ENCODE data around the gene HELT.
"Not testable (repeated sequence)": the region's sequence is repeated elsewhere in the genome, so short reads cannot be mapped to it uniquely, and the experiment has no call there.

DNA sequence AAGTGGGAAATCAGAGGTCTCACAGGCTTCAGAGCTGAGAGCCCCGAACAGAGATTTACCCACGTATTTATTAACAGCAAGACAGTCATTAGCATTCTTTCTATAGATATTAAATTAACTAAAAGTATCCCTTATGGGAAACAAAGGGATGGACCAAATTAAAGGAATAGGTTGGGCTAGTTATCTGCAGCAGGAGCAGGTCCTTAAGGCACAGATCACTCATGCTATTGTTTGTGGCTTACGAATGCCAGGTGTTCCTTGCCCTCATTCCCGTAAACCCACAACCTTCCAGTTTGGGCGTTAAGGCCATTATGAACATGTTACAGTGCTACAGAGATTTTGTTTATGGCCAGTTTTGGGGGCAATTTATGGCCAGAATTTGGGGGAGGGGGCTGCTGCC, 33.0 kb downstream of the HELT start:
- TF ChIP-seq, protein P1, sequence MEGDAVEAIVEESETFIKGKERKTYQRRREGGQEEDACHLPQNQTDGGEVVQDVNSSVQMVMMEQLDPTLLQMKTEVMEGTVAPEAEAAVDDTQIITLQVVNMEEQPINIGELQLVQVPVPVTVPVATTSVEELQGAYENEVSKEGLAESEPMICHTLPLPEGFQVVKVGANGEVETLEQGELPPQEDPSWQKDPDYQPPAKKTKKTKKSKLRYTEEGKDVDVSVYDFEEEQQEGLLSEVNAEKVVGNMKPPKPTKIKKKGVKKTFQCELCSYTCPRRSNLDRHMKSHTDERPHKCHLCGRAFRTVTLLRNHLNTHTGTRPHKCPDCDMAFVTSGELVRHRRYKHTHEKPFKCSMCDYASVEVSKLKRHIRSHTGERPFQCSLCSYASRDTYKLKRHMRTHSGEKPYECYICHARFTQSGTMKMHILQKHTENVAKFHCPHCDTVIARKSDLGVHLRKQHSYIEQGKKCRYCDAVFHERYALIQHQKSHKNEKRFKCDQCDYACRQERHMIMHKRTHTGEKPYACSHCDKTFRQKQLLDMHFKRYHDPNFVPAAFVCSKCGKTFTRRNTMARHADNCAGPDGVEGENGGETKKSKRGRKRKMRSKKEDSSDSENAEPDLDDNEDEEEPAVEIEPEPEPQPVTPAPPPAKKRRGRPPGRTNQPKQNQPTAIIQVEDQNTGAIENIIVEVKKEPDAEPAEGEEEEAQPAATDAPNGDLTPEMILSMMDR (IDR thresholded peaks at IDR 0.05; ENCODE audit: low read length), result not testable (repeated sequence)
- TF ChIP-seq EZH2 (optimal IDR thresholded peaks at IDR 0.05; ENCODE audit: low read depth, low read length); EZH2phosphoT487 (IDR thresholded peaks at IDR 0.05; ENCODE audit: low read length): not testable (repeated sequence)
